Testis (tissue), 2 donors: ENCODE measurements around the gene FGF19.

Source experiments
- CTCF ChIP-seq, 3 experiments: fragments of 450-650 bp in 2 of 3; fragments of 200-600 bp in 1 of 3; sonication (generic) in 1 of 3; IDR thresholded peaks; one replicate each; pipeline ENCODE4 v1.5.1; 2016 to 2019; ENCODE audit warnings: antibody characterized with exemption in 3 of 3, mild to moderate bottlenecking in 2 of 3, moderate library complexity in 1 of 3
- POLR2A ChIP-seq: fragments of 450-650 bp; IDR thresholded peaks from one replicate; pipeline ENCODE4 v1.6.1; 2017; ENCODE audit warnings: antibody characterized with exemption, mild to moderate bottlenecking, moderate library complexity

GRCh38 chr11:69727266-69727665, 23.4 kb upstream of the FGF19 start:
- no peak for TF ChIP-seq CTCF (IDR thresholded peaks at IDR 0.05)
- no peak for TF ChIP-seq POLR2A
